ENCODE data around the gene SLC66A2. TPM values are rescaled to one million over a fixed set of nuclear protein-coding genes. Genes with fewer than 3 reads are reported as not detected.
A peak's percentile ranks its signal among the peaks of the same experiment; 100 is the strongest.

Gene SLC66A2
- total and polyA plus RNA-seq, 2 donors (not counting 1 experiment from before 2014, with no cell fraction given), result 44.4 to 45.1 TPM

- H3K4me2 ChIP-seq (replicated peaks; ENCODE audit: low read depth, low read length, poor library complexity, severe bottlenecking), result peak overlapping the region; percentile 31
- POLR2A ChIA-PET, result no interaction called here
- no peak for DNase-seq
- no peaks in the 10 kb centered on the region for H3K27me3 ChIP-seq (replicated peaks in 1 of 4; ENCODE audit: control extremely low read depth in 1 of 4, control insufficient read depth in 3 of 4, insufficient read depth in 4 of 4, low read length in 3 of 4)
- H2AFZ ChIP-seq (ENCODE audit: insufficient read depth, low read depth, low read length, poor library complexity, severe bottlenecking), result no peak overlapping the region
- Mint-ChIP-seq H3K4me3 (peak overlapping the region; percentile 21), H3K9me3 (ENCODE audit: insufficient read depth) (no peaks in the 10 kb centered on the region), H3K27me3 (no peaks in the 10 kb centered on the region), H3K27ac (peak overlapping the region; percentile 56), H3K4me1 (peaks cover 38% of the 10 kb centered on the region)
- TF ChIP-seq EZH2 (IDR thresholded peaks at IDR 0.05; ENCODE audit: borderline replicate concordance, insufficient read depth, low read depth, low read length, poor library complexity, severe bottlenecking), result no peak
- H3K4me3 ChIP-seq (ENCODE audit: control extremely low read depth in 1 of 5, extremely low read depth in 1 of 5, insufficient read depth in 1 of 5, low read depth in 2 of 5, low read length in 4 of 5), result no peak overlapping the region
- CTCF ChIA-PET, result no interaction called here
- peaks cover 17 to 27% of the 10 kb centered on the region in 2 donors for H3K4me1 ChIP-seq (ENCODE audit: control insufficient read depth in 2 of 2, insufficient read depth in 2 of 2, low read length in 2 of 2)
- peaks cover 59% of the 10 kb centered on the region for H3K79me2 ChIP-seq (ENCODE audit: control insufficient read depth, insufficient read depth, low read length)
- no peak overlapping the region for H3K9ac ChIP-seq (ENCODE audit: low read length)
- H3K27ac ChIP-seq (ENCODE audit: low read length in 2 of 2), result no peak overlapping the region
- H3K36me3 ChIP-seq (replicated peaks in 1 of 2; ENCODE audit: control extremely low read depth in 1 of 2, control insufficient read depth in 1 of 2, extremely low read depth in 1 of 2, insufficient read depth in 2 of 2, low read length in 1 of 2), result peaks cover 2 to 26% of the 10 kb centered on the region in 2 experiments
- peaks cover 0 to 14% (median 0%) of the 10 kb centered on the region in 3 donors for H3K9me3 ChIP-seq (ENCODE audit: control extremely low read depth in 1 of 3, control insufficient read depth in 2 of 3, insufficient read depth in 1 of 3, low read length in 2 of 3)
- 94% methylated on average over 23 of the region's 28 CpGs for whole genome bisulfite sequencing (ENCODE audit: insufficient coverage)
- intact Hi-C loops (cut with micrococcal nuclease), result no loop called here
- ATAC-seq (ENCODE audit: low read depth), result no peak
- peaks cover 69% of the 10 kb centered on the region for H4K20me1 ChIP-seq (ENCODE audit: control insufficient read depth, insufficient read depth, low read length, poor library complexity, severe bottlenecking)
Observed at GRCh38 chr18:79912994-79913831, 38.2 kb downstream of the SLC66A2 start.

- POLR2A ChIA-PET, result no interaction called here
Observed at GRCh38 chr18:79912409-79912991, 39.0 kb downstream of the SLC66A2 start.

More at GRCh38 chr18:79912409-79912991, 39.0 kb downstream of the SLC66A2 start:
- H3K4me3 Mint-ChIP-seq, result no peak overlapping the region
- TF ChIP-seq EZH2 (IDR thresholded peaks at IDR 0.05; ENCODE audit: borderline replicate concordance, insufficient read depth, low read depth, low read length, poor library complexity, severe bottlenecking) (no peak), CTCF (IDR thresholded peaks at IDR 0.05) (no peak)
- Histone ChIP-seq H3K27me3 (replicated peaks in 1 of 4; ENCODE audit: control extremely low read depth in 1 of 4, control insufficient read depth in 3 of 4, insufficient read depth in 4 of 4, low read length in 3 of 4) (no peaks in the 10 kb centered on the region), H3K27ac (ENCODE audit: low read length in 2 of 2) (no peak overlapping the region), H3K79me2 (ENCODE audit: control insufficient read depth, insufficient read depth, low read length) (peaks cover 52% of the 10 kb centered on the region), H3K9me3 (ENCODE audit: control extremely low read depth in 1 of 3, control insufficient read depth in 2 of 3, insufficient read depth in 1 of 3, low read length in 2 of 3) (peaks cover 0 to 14% (median 0%) of the 10 kb centered on the region in 3 donors), H3K36me3 (replicated peaks in 1 of 2; ENCODE audit: control extremely low read depth in 1 of 2, control insufficient read depth in 1 of 2, extremely low read depth in 1 of 2, insufficient read depth in 2 of 2, low read length in 1 of 2) (peaks cover 2 to 28% of the 10 kb centered on the region in 2 experiments), H3K9ac (ENCODE audit: low read length) (no peak overlapping the region), H4K20me1 (ENCODE audit: control insufficient read depth, insufficient read depth, low read length, poor library complexity, severe bottlenecking) (peaks cover 62% of the 10 kb centered on the region), H3K4me1 (ENCODE audit: control insufficient read depth in 2 of 2, insufficient read depth in 2 of 2, low read length in 2 of 2) (peaks cover 17 to 27% of the 10 kb centered on the region in 2 donors), H2AFZ (ENCODE audit: insufficient read depth, low read depth, low read length, poor library complexity, severe bottlenecking) (no peak overlapping the region), H3K4me3 (ENCODE audit: control extremely low read depth in 1 of 5, extremely low read depth in 1 of 5, insufficient read depth in 1 of 5, low read depth in 2 of 5, low read length in 4 of 5) (no peak overlapping the region), H3K4me2 (replicated peaks; ENCODE audit: low read depth, low read length, poor library complexity, severe bottlenecking) (peak overlapping the region; percentile 31)
- H3K27me3 Mint-ChIP-seq, result no peaks in the 10 kb centered on the region
- intact Hi-C loops (cut with micrococcal nuclease), result no loop called here
- H3K9me3 Mint-ChIP-seq (ENCODE audit: insufficient read depth), result no peaks in the 10 kb centered on the region
- peaks cover 38% of the 10 kb centered on the region for H3K4me1 Mint-ChIP-seq
- ATAC-seq (ENCODE audit: low read depth) (peak; percentile 47), DNase-seq (peak; percentile 31)
- CTCF ChIA-PET, result no interaction called here
- no peak overlapping the region for H3K27ac Mint-ChIP-seq
- WGBS (ENCODE audit: insufficient coverage), result 88% methylated on average over 18 of the region's 20 CpGs

All from B cell (primary cell).